ENCODE data around the gene PPP1CB.
"Not testable (repeated sequence)": the region's sequence is repeated elsewhere in the genome, so short reads cannot be mapped to it uniquely, and the experiment has no call there.

Gene PPP1CB

GRCh38 chr2:28751252-28751955 lies at the start of gene PPP1CB:
Gene PPP1CB, plus strand, starts transcription at chr2:28751830. Its CDS starts 295 bp downstream, at chr2:28752125.
- DNase-seq (ENCODE audit: low read depth), result peak; percentile 94

DNA sequence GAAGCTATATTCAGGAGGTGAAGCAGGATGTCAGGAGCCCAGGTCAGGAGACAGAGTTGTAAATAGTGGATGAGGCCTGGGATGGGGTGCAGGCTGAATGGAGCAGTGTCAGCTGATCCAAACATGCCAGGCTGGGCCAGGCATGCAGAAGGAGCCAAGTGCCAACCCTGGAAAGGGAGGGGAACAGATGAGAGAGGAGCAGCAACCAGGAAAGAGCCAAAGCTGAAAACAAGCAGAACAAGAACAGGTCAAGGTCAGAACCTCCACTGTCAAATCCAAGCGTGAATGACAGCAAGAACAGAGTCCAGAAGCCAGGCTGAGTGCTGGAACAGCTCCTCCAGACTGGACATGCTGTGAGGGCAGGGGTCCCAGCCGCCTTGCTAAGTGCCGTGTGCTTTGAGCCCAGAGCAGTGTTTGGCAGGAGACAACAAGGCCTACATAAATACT lies 49.2 kb upstream of the PPP1CB start:
- DNase-seq (ENCODE audit: low read depth), result no peak

- DNase-seq (ENCODE audit: low read depth), result no peak
These were observed 48.8 kb upstream of the PPP1CB start for GRCh38 chr2:28702878-28703277.

- DNase-seq (ENCODE audit: low read depth), result no peak
These were observed 47.0 kb upstream of the PPP1CB start for GRCh38 chr2:28704621-28705020.

DNA sequence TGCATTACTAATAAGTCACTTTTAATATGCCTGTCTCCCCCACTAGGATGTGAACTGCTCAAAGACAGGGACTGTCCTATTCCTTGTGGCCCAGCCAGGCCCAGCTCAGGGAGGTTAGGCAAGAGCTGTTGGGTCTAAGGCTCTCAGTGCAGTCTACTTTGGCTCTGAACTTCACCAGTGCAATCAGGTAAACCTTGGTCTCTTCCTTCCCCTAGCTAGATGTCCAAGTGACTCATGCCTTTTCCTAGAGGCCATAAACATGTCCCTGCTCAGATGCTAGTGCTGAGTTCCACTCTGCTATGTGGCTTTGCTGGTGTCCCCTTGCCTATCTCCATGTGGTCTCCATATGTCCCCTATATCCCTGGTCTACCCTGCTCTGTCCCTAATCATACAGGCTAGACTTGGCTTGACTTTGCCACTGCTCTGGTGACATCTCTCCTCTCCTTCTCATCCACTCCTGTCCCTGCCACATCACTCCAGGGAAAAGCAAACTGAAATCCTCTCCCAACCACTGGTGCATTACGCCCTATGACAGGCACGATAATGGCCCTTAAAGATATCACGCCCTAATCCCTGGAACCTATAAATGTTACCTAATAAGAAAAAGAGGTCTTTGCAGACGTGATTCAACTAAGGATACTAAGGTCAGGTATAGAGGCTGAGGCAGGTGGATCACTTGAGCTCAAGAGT lies 45.7 kb upstream of the PPP1CB start:
- no peak for DNase-seq (ENCODE audit: low read depth)

DNA sequence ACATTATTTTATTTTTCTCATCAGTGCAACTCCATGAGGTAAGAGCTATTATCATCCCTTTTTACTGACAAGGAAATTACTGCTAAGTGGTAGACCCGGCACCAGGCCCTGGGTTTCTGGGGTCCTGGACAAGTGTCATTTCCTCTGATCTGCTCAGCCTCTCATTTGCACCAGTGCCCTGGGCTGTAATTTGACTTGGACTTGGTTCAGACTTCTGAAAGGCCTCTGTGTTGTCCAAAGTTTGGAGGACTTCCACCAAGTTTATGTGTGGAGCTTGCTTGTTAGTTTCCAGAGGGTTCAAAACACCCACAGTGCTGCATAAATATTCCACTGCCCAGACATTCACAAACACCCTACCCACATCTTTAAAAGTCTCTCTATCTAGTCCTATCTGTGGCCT lies 44.0 kb upstream of the PPP1CB start:
- no peak for DNase-seq (ENCODE audit: low read depth)

DNA sequence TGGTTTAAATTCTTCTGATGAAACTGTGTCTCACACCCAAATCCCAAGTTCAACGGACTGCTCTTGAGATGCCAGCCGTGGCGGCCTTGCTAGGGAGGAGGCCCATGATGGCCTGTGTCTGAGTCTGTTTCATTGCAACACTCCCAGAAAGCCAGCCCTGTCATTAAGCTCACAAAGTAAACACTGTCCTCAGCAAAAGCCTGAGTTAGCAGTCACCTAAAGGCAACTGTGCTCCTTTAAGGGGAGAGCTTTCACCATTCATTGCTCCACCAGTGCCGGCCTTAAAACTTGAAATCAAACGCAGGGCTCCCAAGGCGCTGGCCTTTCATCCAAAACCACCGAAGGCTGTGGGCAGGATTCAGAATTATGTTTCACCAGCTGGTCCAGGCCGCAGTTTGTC lies 42.5 kb upstream of the PPP1CB start:
- DNase-seq (ENCODE audit: low read depth), result no peak

DNA sequence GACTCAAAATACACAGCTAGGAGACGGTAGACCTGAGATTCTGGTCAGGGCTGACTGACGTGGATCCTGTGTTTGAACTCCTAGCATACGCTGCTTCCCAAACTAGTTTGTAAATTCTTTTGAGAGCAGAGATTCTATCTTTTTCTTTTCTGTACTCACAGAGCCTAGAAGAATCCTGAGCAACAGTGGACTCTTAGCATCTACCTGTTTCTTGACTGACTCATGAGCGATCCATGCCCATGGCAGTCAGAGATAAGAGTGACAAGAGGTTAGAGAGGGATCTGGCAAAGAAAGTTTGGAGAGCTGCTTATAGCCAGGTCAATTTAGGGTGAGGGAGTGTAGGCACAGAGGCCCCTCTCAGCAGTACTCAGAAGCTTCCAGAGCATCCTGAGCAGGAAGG lies 41.1 kb upstream of the PPP1CB start:
- no peak for DNase-seq (ENCODE audit: low read depth)

- DNase-seq (ENCODE audit: low read depth), result no peak
These were observed 37.9 kb upstream of the PPP1CB start for GRCh38 chr2:28713577-28714298.

GRCh38 chr2:28716265-28716865 lies 35.3 kb upstream of the PPP1CB start:
- no peak for DNase-seq (ENCODE audit: low read depth)

GRCh38 chr2:28717339-28717758 lies 34.3 kb upstream of the PPP1CB start:
- no peak for DNase-seq (ENCODE audit: low read depth)

- no peak for DNase-seq (ENCODE audit: low read depth)
These were observed 31.3 kb upstream of the PPP1CB start for GRCh38 chr2:28720345-28720744.

GRCh38 chr2:28721601-28722191 lies 29.9 kb upstream of the PPP1CB start:
- DNase-seq (ENCODE audit: low read depth), result no peak

DNA sequence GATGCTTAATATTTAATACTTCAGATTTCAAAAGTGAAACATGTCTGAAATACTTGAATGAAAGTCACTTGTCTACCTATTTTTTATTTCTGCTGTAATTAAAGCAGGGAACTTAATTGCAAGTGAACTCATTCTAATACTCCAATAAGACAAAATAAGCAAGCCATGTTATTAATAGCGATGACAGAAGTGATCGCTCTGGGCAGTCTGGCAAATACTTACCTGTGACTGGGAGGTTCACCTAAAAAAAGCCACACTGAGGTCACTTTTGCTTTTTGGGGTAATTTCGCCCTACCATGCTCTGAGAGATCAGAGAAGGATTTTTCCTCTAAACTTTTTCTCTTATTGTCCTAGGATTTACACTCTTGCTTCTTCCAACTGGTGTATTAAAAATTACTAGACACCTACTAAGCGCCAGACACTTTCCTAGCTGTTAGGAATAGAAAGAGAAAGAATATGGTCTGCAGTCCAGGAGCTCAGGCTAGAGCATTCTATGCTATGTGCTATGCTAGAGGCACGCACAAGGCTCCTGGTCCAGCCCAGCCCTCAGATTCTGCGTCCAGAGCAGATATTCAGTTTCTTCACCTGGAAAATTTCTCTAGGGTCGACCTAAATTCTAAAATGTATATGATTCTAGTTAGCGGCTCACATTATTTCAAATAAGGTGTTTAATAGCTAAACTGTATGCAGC lies 26.5 kb upstream of the PPP1CB start:
- no peak for DNase-seq (ENCODE audit: low read depth)

DNA sequence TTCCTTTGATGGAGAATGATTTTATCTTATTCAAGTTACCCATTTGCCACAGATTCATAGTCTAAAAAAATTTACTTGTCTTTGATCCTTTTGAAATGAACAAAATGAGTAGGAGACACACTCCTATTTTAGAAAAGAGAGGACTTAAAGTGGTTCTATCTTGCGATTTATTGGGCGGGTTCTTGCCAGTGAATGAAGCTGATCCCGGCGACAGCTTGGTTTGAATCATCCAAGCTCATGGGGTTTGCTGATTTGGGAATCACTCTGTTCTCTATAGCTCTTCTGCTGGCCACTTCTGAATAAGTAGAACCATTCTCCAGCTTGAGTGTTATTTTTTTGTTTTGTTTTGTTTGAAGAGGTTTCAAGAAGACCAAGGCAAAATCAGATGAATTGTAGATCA lies 25.5 kb upstream of the PPP1CB start:
- DNase-seq (ENCODE audit: low read depth), result no peak

DNA sequence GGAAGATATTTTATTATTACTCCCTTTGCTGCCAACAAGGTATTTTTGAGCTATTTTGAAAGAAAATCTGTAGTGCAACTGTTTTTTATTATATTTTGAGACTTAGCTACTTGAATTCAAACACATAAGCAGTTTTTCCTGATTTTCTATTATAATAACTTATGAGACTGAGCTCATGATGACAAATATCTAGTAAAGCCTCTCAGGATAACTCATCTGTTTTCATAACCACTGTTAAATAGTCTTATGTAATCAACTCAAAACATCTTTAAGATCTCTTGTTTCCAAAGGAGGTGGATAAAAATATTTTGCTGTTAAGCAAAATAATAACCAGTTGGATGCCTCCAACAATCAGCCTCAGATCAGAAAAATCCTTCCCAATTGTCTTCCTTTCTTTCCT lies 21.9 kb upstream of the PPP1CB start:
- DNase-seq (ENCODE audit: low read depth), result no peak

DNA sequence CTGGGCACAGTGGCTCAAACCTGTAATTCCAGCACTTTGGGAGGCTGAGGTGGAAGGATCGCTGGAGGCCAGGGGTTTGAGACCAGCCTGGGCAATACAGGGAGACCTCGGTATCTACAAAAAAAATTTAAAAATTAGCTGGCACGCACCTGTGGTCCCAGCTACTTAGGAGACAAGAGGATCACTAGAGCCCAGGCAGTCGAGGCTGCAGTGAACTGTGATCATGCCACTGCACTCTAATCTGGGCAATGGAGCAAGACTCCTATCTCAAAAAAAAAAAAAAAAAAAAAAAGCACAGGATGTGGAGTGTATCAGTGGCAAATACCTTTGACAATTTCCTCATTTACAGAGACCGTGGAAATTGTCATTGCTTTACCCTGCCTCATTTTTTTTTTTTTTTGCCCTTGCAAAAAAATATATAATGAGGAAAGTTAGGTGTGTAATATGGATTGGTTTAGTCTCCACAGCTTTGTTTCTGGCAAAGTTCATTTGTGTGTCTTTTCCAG lies 20.9 kb upstream of the PPP1CB start:
- DNase-seq (ENCODE audit: low read depth), result no peak

- DNase-seq (ENCODE audit: low read depth), result no peak
These were observed 16.1 kb upstream of the PPP1CB start for GRCh38 chr2:28735511-28735910.

- no peak for DNase-seq (ENCODE audit: low read depth)
These were observed 15.6 kb upstream of the PPP1CB start for GRCh38 chr2:28736034-28736433.

DNA sequence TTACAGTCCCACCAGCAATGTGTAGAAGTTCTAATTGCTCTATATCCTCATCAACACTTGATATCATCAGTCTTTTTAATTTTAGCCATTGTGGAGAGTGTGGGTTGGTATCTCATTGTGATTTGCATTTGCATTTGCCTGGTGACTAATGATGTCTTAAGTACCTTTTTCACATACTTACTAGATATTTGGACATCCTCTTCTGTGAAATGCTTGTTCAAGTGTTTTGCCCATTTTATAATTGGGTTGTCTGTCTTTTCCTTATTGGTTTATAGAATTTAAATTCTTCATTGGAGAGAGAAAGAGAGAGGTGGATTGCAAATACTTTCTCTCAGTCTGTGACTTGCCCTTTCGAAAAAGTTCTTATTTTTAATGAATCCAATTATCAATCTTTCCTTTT lies 14.0 kb upstream of the PPP1CB start:
- no peak for DNase-seq (ENCODE audit: low read depth)

GRCh38 chr2:28742619-28743018 lies 9.0 kb upstream of the PPP1CB start:
- not testable (repeated sequence) for DNase-seq (ENCODE audit: low read depth)

Measured in stimulated activated CD4-positive, alpha-beta T cell treated with anti-CD3 and anti-CD28 coated beads, Interleukin-2, amount 100 ng/mL, for 4 hours (primary cell).